Spleen (tissue), 7 donors: Measurements from ENCODE around the gene TSPAN3.

Experiments used
- CTCF ChIP-seq, 11 experiments: fragments of 200-600 bp in 7 of 11; fragments of 450-650 bp in 4 of 11; sonication (generic) in 4 of 11; IDR thresholded peaks in 8 of 11; conservative IDR thresholded peaks in 3 of 11; 1 replicate in 7 of 11; 2 replicates in 4 of 11; pipeline versions ENCODE4 v1.4.0 to v1.8.0; 2016 to 2021; ENCODE audit warnings: antibody characterized with exemption in 11 of 11, inconsistent platforms in 4 of 11, mild to moderate bottlenecking in 1 of 11
- POLR2A ChIP-seq, 3 donors: fragments of 450-650 bp; IDR thresholded peaks; one replicate each; pipeline ENCODE4 v1.5.1; 2017; ENCODE audit warnings: antibody characterized with exemption in 3 of 3, mild to moderate bottlenecking in 1 of 3
- donor health status: DM: no; HTN: no; CAD: no; lungs with moderate emphysema.
- donor health status: DM: no; HTN: no; CAD: no.
- donor health status: DM: no; HTN: no; CAD: no.

DNA sequence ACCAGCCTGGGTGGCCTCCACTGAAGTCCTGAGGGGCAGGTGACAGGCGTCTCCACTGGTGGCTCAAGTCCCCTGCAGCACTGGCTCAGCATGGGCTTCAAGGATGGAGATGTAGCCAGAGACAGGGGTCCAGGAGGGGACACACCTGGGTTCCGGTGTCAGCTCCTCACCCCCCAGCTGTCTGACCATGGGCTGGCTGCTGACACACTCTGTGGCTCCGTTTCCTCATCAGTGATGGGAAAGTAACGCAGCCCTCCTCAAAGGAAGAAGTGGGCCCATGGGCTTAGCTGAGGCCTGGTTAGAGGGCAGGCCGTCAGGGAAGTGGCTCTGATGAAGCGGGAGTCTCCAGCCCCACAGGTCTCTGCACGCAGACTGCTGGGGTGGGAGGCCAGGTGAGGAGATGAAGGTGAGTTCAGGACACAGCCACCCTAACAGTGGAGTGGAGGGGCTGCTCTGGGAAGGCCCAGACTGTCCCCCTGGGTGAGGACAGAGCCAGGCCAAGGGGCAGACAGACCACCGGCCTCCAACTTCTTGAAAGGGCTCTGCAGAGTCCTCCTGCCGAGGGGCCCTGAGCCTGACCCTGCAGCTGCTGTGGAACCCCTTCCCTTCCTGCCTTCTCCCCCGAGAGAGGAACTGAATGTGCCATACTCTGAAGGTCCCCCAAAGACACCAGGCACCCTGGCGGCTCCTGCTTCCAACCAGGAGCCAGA, 52.0 kb downstream of the TSPAN3 start:
- TF ChIP-seq POLR2A (IDR thresholded peaks at IDR 0.05), result no peak
- no peak for TF ChIP-seq CTCF (IDR thresholded peaks at IDR 0.05 in 8 of 11, conservative IDR thresholded peaks at IDR 0.05 in 3 of 11)
